ENCODE results near the gene RTL3. TPM values are rescaled to one million over a fixed set of nuclear protein-coding genes. Genes with fewer than 3 reads are reported as not detected.
"Not testable (repeated sequence)": the region's sequence is repeated elsewhere in the genome, so short reads cannot be mapped to it uniquely, and the experiment has no call there.

The RTL3 gene
- total RNA-seq, 2 experiments from 2014 or later, result not detected

DNA sequence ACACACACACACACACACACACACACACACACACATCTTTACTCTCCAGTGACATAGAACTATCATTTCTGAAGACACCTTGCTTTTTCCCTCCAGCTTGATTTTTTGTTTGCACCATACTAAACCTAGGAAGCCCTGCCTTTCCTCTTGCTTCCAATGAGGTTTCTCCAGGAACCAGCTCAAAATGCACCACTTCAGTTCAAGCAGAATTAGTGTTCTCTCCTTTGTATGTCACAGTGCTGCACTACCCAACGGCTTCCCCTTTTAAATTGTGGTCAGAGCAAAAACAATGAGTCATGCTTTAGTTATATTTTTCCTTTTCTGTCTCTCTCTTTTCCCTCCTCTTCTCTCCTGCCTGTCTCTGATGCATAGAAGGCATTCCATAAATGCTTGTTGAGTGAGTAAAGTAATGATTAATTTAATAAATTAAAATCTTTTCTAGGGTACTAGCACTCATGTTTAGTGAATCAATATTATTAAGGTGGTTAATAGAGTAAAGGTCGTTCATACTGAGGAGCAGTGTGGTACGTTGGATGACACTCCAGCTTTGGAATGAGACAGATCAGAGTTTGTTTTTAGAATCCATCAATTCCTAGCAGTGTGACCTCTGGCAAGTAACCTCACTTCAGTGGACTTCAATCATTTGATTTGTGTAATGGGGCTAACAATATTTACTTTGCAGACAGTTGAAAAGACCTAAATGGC, 5.9 kb downstream of the RTL3 start:
- H3K4me3 Mint-ChIP-seq, result peak overlapping the region; percentile 64
- no peaks in the 10 kb centered on the region for H3K27me3 Mint-ChIP-seq
- peaks cover under 1% of the 10 kb centered on the region for H3K36me3 Mint-ChIP-seq (ENCODE audit: low read depth)
- ChIA-PET CTCF (interaction anchor here (1.2 to 1.7 kb wide), 2 partner anchors 13 to 588 kb away, joined by 3 to 8 read pairs; no protein-coding TSS in a partner anchor), POLR2A (interaction anchor here (0.7 kb wide), 1 partner anchor 514 kb away, joined by 3 read pairs; the partner anchor contains the start of gene TAF9B)
- peaks cover 40% of the 10 kb centered on the region for H3K4me1 Mint-ChIP-seq
- no peak for DNase-seq
- peaks cover under 1% of the 10 kb centered on the region for H3K9me3 Mint-ChIP-seq
- H3K27ac Mint-ChIP-seq, result peak overlapping the region; percentile 74

DNA sequence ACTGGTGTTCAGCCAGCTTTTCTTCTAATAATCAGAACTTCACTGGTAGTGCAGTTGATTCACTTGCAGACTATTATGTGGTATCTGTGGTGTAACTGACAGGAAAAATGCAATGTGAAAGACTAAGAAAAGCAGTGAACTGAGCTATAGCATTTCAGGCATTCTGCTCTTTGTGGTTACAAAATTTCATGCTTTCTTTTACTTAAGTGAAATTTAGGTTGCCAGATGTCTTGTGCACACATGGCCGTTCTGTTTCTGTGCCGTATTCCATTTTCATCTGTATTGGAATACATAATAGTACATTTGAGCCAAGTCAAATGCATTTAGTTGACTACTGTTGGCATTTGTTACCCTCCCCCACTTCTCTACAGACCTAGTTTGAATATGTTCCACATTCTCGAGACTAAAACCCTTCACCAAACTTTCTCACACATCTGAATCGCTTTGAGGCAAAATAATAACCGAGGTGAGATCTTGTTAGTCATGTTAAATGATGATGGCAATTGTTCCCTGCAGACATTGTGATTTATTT, 8.2 kb downstream of the RTL3 start:
- H3K27me3 Mint-ChIP-seq, result no peaks in the 10 kb centered on the region
- H3K9me3 Mint-ChIP-seq, result peaks cover 17% of the 10 kb centered on the region
- ChIA-PET POLR2A (no interaction called here), CTCF (interaction anchor here (1.0 kb wide), 1 partner anchor 13 kb away, joined by 3 read pairs; no protein-coding TSS in a partner anchor)
- H3K4me1 Mint-ChIP-seq, result peaks cover 43% of the 10 kb centered on the region
- DNase-seq, result peak; percentile 9
- H3K36me3 Mint-ChIP-seq (ENCODE audit: low read depth), result peaks cover 22% of the 10 kb centered on the region
- H3K27ac Mint-ChIP-seq, result peak overlapping the region; percentile 72
- H3K4me3 Mint-ChIP-seq, result peak overlapping the region; percentile 28

DNA sequence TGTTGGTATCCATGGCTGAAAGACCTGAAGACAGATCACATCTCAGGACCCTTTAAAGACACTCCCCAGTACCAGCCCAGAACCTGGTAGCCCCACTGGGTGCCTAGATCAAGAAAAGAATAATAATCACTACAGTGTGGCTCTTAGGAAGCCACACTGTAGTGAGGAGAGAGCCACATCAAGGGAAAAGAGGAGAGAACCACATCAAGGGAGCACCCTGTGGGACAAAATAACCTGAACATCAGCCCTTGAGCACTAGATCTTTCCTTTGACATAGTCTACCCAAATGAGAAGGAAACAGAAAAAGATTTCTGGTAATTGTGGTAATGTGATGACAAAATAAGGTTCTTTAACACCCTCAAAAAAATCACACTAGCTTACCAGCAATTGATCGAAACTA, 15.3 kb downstream of the RTL3 start:
- H3K4me1 Mint-ChIP-seq, result peaks cover 19% of the 10 kb centered on the region
- H3K9me3 Mint-ChIP-seq, result peaks cover 34% of the 10 kb centered on the region
- DNase-seq, result peak; percentile 46
- no peak overlapping the region for H3K4me3 Mint-ChIP-seq
- POLR2A ChIA-PET, result no interaction called here
- H3K27ac Mint-ChIP-seq, result peak overlapping the region; percentile 31
- H3K36me3 Mint-ChIP-seq (ENCODE audit: low read depth), result peaks cover 37% of the 10 kb centered on the region
- CTCF ChIA-PET, result interaction anchor here (1.3 kb wide), 1 partner anchor 15 kb away, joined by 4 read pairs; no protein-coding TSS in a partner anchor
- no peaks in the 10 kb centered on the region for H3K27me3 Mint-ChIP-seq

DNA sequence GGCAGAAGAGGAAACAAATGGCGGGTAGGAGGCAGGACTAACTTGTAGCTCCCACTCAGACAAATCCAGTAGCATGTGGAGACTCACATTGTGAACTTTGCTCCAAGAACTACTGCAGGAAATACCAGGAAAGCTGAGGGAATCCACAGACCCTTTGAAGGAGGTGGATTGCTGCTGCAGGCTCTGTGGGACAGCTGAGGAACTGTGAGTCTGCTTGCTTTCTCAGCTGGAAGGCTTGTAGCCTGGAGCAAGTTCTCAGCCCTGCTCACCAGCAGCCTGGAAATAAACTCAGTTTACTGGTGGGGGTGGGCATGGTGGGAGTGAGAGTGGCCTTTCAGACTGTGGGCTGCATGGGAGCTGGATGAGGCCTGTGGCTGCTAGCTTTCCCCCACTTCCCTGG, 16.0 kb downstream of the RTL3 start:
- POLR2A ChIA-PET, result no interaction called here
- no peak overlapping the region for H3K27ac Mint-ChIP-seq
- no peak for DNase-seq
- no peak overlapping the region for H3K4me3 Mint-ChIP-seq
- H3K36me3 Mint-ChIP-seq (ENCODE audit: low read depth), result peaks cover 35% of the 10 kb centered on the region
- H3K4me1 Mint-ChIP-seq, result peaks cover 17% of the 10 kb centered on the region
- CTCF ChIA-PET, result interaction anchor here (1.3 kb wide), 1 partner anchor 15 kb away, joined by 4 read pairs; no protein-coding TSS in a partner anchor
- peaks cover 32% of the 10 kb centered on the region for H3K9me3 Mint-ChIP-seq
- no peaks in the 10 kb centered on the region for H3K27me3 Mint-ChIP-seq

DNA sequence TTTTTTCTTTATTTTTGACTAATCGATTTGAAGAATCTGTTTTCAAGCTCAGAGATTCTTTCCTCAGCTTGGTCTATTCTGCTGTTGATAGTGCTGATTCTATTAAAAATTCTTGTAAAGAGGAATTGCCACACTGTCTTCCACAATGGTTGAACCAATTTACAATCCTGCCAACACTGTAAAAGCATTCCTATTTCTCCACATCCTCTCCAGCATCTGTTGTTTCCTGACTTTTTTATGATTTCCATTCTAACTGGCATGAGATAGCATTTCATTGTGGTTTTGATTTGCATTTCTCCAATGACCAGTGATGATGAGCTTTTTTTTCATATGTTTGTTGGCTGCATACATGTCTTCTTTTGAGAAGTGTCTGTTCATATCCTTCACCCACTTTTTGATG, 23.0 kb downstream of the RTL3 start:
- H3K4me1 Mint-ChIP-seq; H3K9me3 Mint-ChIP-seq; DNase-seq; POLR2A ChIA-PET; H3K27ac Mint-ChIP-seq; H3K27me3 Mint-ChIP-seq; H3K36me3 Mint-ChIP-seq (ENCODE audit: low read depth); CTCF ChIA-PET; H3K4me3 Mint-ChIP-seq: not testable (repeated sequence)

DNA sequence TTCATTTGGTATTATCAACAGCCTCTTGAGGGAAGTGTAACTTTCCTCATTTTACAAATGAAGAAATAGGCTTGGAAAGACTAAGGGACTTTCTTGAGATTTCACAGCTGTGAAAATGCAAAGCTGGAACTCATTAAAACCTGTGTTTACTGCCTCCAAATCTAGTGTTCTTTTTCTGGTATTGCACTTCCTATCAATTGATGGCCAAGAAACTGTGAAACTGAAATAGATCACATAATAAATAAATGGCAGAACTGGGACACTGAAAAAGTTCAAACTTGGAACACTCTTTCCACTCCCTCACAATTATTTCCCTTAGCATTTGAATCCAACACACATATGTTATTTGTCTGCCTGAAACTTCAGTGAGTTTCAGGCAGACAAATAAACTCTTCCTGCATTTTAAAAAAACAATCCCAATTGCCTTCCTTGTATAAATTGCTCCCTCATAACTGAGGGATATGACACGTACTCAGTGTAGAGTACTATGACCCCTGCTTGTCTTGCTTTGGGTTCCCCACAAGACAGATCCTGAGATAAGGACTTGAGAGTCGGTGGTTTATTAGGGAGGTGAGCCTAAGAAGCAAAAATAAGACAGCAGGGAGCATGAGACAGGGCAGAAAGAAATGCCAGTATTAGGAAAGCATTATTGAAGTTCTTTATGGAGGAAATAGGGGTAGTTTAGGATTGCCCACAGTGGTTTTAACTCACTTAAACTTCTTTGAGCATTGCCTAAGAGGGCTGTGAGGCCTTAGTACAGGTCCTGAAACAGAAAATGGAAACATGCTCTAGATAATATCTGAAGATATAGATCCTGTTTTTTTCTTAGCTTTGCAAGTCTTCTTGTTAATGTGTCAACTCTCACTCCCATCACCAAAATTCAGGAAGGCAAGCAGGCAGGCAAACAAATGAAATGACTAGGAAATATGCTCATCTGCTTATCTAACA, 33.9 kb downstream of the RTL3 start:
- Mint-ChIP-seq H3K9me3 (peaks cover 4% of the 10 kb centered on the region), H3K36me3 (ENCODE audit: low read depth) (no peaks in the 10 kb centered on the region), H3K4me3 (no peak overlapping the region), H3K27me3 (no peaks in the 10 kb centered on the region), H3K27ac (no peak overlapping the region), H3K4me1 (peaks cover 20% of the 10 kb centered on the region)
- POLR2A ChIA-PET, result no interaction called here
- CTCF ChIA-PET, result no interaction called here
- DNase-seq, result no peak

DNA sequence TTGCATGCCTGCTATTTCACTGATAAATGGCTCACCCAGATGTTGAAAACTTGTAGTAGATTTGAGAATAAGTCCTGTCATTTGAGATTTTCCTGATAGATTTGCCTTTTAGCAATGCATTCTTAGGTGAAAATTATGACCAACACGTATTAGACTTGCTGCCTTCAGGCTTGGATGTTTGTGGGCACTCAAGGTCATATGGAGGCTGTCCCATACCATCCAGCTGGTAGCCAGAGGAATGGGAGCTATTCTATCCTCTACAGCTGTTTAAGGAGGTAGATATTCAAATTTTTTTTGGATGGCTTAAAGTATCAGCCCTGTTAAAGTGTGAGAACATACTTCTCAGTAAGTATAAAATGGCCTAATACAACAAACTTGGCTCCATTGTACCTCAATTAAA, 34.7 kb downstream of the RTL3 start:
- no peak overlapping the region for H3K27ac Mint-ChIP-seq
- no peak overlapping the region for H3K4me3 Mint-ChIP-seq
- CTCF ChIA-PET, result no interaction called here
- peaks cover 20% of the 10 kb centered on the region for H3K4me1 Mint-ChIP-seq
- peaks cover 4% of the 10 kb centered on the region for H3K9me3 Mint-ChIP-seq
- DNase-seq, result no peak
- POLR2A ChIA-PET, result no interaction called here
- H3K27me3 Mint-ChIP-seq, result no peaks in the 10 kb centered on the region
- no peaks in the 10 kb centered on the region for H3K36me3 Mint-ChIP-seq (ENCODE audit: low read depth)

DNA sequence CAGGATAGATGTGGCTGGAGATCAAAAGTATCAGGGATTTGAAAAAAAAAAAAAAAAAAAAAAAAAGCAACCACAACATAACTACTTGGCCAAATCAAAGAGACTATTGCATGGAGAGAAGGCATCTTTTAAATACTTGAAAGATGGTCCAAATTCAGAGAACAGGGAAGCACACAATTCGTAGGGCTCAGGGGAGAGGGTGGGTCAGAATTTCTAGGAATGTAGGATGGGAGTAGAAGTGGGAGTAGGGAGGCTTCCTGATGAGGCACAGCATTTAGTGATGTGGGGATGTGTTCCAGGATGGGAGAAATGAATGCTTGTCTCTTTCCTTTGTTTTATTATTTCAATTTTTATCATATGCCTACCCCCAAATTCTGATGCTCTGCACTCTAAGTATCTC, 36.3 kb downstream of the RTL3 start:
- H3K9me3 Mint-ChIP-seq, result peaks cover 4% of the 10 kb centered on the region
- no peaks in the 10 kb centered on the region for H3K27me3 Mint-ChIP-seq
- no peaks in the 10 kb centered on the region for H3K36me3 Mint-ChIP-seq (ENCODE audit: low read depth)
- ChIA-PET CTCF (no interaction called here), POLR2A (no interaction called here)
- H3K4me3 Mint-ChIP-seq, result no peak overlapping the region
- H3K27ac Mint-ChIP-seq, result no peak overlapping the region
- peaks cover 20% of the 10 kb centered on the region for H3K4me1 Mint-ChIP-seq
- no peak for DNase-seq

DNA sequence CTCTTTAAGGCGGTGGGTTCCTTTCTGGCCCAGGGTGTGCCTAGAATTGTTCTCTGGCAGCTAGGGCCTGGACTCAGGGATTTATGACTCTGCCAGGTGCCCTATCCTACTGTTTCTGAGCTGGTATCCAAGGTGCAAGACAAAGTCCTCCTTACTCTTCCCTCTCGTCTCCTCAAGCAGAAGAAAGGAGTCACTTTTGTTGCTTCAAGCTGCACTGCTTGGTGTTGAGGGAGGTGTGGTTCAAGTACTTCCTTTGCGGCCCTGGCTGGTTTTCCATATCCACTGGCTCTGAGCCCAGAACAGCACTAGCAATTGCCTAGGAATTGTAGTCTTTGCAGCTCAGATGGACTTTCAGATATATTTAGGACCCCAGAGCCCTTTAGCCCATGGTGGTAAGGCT, 39.3 kb downstream of the RTL3 start:
- Mint-ChIP-seq H3K27ac (no peak overlapping the region), H3K9me3 (peaks cover 3% of the 10 kb centered on the region), H3K36me3 (ENCODE audit: low read depth) (no peaks in the 10 kb centered on the region), H3K4me3 (no peak overlapping the region), H3K27me3 (no peaks in the 10 kb centered on the region), H3K4me1 (peaks cover 3% of the 10 kb centered on the region)
- ChIA-PET POLR2A (no interaction called here), CTCF (interaction anchor here (1.1 kb wide), 1 partner anchor 10 kb away, joined by 3 read pairs; no protein-coding TSS in a partner anchor)
- DNase-seq, result no peak

DNA sequence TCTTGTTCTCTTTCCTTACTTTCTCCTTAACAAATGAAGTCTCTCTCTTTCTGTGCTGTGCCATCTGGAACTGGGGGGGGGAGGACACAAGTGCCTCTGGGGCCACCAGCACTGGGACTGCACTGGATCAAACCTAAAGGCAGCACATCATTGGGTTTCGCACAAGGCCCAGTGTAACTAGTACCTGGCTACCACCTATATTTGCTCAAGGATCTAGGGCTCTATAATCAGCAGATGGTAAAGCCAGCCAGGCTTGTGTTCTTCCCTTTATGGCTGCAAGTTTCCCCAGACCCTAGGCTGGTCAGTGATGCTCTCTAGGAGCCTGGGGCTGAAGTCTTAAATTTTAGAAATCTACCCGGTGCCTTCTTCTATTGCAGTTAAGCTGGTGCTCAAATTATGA, 40.1 kb downstream of the RTL3 start:
- POLR2A ChIA-PET, result no interaction called here
- no peaks in the 10 kb centered on the region for H3K4me1 Mint-ChIP-seq
- CTCF ChIA-PET, result interaction anchor here (1.1 kb wide), 1 partner anchor 9 kb away, joined by 3 read pairs; no protein-coding TSS in a partner anchor
- no peak for DNase-seq
- no peaks in the 10 kb centered on the region for H3K27me3 Mint-ChIP-seq
- H3K4me3 Mint-ChIP-seq, result no peak overlapping the region
- H3K9me3 Mint-ChIP-seq, result peaks cover 3% of the 10 kb centered on the region
- H3K27ac Mint-ChIP-seq, result no peak overlapping the region
- H3K36me3 Mint-ChIP-seq (ENCODE audit: low read depth), result no peaks in the 10 kb centered on the region

DNA sequence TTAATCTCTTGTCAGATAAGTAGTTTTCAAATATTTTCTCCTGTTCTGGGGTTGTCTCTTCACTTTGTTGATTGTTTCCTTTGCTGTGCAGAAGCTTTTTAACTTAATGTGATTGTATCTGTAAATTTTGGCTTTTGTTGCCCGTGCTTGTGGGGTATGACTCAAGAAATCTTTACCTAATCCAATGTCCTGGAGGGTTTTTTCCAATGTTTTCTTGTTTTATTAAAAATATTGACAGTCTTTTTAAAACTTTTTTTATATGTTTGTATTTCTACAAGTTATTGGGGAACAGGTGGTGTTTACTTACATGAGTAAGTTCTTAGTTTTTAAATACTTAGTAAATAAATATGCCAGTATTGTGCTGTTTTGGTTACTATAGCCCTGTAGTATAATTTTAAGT, 44.9 kb downstream of the RTL3 start:
- Mint-ChIP-seq H3K4me3 (no peak overlapping the region), H3K27ac (no peak overlapping the region)

More for the DNA sequence above, 44.9 kb downstream of the RTL3 start:
- no peaks in the 10 kb centered on the region for H3K36me3 Mint-ChIP-seq (ENCODE audit: low read depth)
- H3K4me1 Mint-ChIP-seq, result no peaks in the 10 kb centered on the region
- DNase-seq, result no peak
- H3K9me3 Mint-ChIP-seq, result peaks cover 5% of the 10 kb centered on the region
- ChIA-PET CTCF (no interaction called here), POLR2A (no interaction called here)
- H3K27me3 Mint-ChIP-seq, result no peaks in the 10 kb centered on the region

Data from activated CD4-positive, alpha-beta T cell treated with anti-CD3 and anti-CD28 coated beads, Interleukin-2, amount 10 ng/mL, durations not matched to agents 7 days and 5 days (primary cell).